K562 (cell line): ENCODE measurements around the gene EXOSC1. TPM values are rescaled to one million over a fixed set of nuclear protein-coding genes. Genes with fewer than 3 reads are reported as not detected.

Experiments used
- ATF7 ChIP-seq: fragments of 450-650 bp; IDR thresholded peaks from 2 replicates; pipeline ENCODE4 v1.7.1; 2014; ENCODE audit warnings: mild to moderate bottlenecking, moderate library complexity
- CXXC5 ChIP-seq: fragments of 250-450 bp; sonication (Bioruptor Pico); IDR thresholded peaks from 2 replicates; pipeline ENCODE4 v1.8.0; 2022; ENCODE audit warnings: inconsistent platforms, mild to moderate bottlenecking, moderate library complexity
- ELF1 ChIP-seq: fragments of 200-800 bp; sonication (Bioruptor generic); IDR thresholded peaks from 2 replicates; pipeline ENCODE4 v1.6.1; 2016; ENCODE audit warnings: missing genetic modification characterization, missing compliant biosample characterization
- ELF2 ChIP-seq: fragments of 250-450 bp; sonication (Bioruptor Pico); IDR thresholded peaks from 2 replicates; pipeline ENCODE4 v1.5.0; 2021; ENCODE audit warnings: mild to moderate bottlenecking
- ESRRA ChIP-seq: fragments of 450-650 bp; IDR thresholded peaks from 2 replicates; pipeline ENCODE4 v1.6.1; 2014; ENCODE audit warnings: low read depth, mild to moderate bottlenecking, moderate library complexity, borderline replicate concordance
- GABPA ChIP-seq: fragments of 200-800 bp; sonication (Bioruptor generic); conservative IDR thresholded peaks from 2 replicates; pipeline ENCODE4 v1.6.1; 2016; ENCODE audit warnings: low read depth, missing genetic modification characterization, missing compliant biosample characterization
- HCFC1 ChIP-seq: IDR thresholded peaks from 2 replicates; pipeline ENCODE4 v1.6.1; 2012; ENCODE audit warnings: low read depth, low read length, improper control_type of control experiment
- HNRNPH1 ChIP-seq: fragments of 200-400 bp; formaldehyde crosslinking; optimal IDR thresholded peaks from 2 replicates; pipeline ENCODE3; 2017; ENCODE audit warnings: low read depth, mild to moderate bottlenecking, low read length, moderate library complexity
- ILK ChIP-seq: fragments of 450-650 bp; IDR thresholded peaks from 2 replicates; pipeline ENCODE4 v1.6.1; 2016; ENCODE audit warnings: missing genetic modification characterization, low read depth, mild to moderate bottlenecking, missing compliant biosample characterization, moderate library complexity, borderline replicate concordance
- L3MBTL2 ChIP-seq: fragments of 450-650 bp; IDR thresholded peaks from 2 replicates; pipeline ENCODE4 v1.6.1; 2016; ENCODE audit warnings: mild to moderate bottlenecking, moderate library complexity
- MYBL2 ChIP-seq, 2 experiments: fragments of 450-650 bp in 1 of 2; sonication (generic) in 1 of 2; formaldehyde crosslinking in 1 of 2; IDR thresholded peaks; 2 replicates each; pipeline versions ENCODE4 v1.6.1 to v1.8.1; 2017 to 2022; ENCODE audit warnings: borderline replicate concordance in 1 of 2, inconsistent platforms in 1 of 2, low read depth in 1 of 2, mild to moderate bottlenecking in 1 of 2, missing genetic modification reagents in 1 of 2, moderate library complexity in 1 of 2
- NR2C1 ChIP-seq, 2 experiments: fragments of 450-650 bp; IDR thresholded peaks; 2 replicates each; pipeline ENCODE4 v1.6.1; 2017; ENCODE audit warnings: mild to moderate bottlenecking in 2 of 2, antibody characterized with exemption in 1 of 2, inconsistent platforms in 1 of 2, missing compliant biosample characterization in 1 of 2, missing genetic modification characterization in 1 of 2
- PATZ1 ChIP-seq: fragments of 250-450 bp; sonication (Bioruptor Pico); IDR thresholded peaks from 2 replicates; pipeline ENCODE4 v1.5.0; 2020; ENCODE audit warnings: mild to moderate bottlenecking, borderline replicate concordance
- PURB ChIP-seq: sonication (generic); formaldehyde crosslinking; IDR thresholded peaks from 2 replicates; pipeline ENCODE4 v1.9.0; 2021; ENCODE audit warnings: low read depth, mild to moderate bottlenecking, missing genetic modification reagents
- RB1 ChIP-seq: fragments of 450-650 bp; IDR thresholded peaks from 2 replicates; pipeline ENCODE4 v1.6.1; 2017; ENCODE audit warnings: low read depth, mild to moderate bottlenecking
- SAFB ChIP-seq: fragments of 200-400 bp; formaldehyde crosslinking; IDR thresholded peaks from 2 replicates; pipeline ENCODE4 v1.6.1; 2017; ENCODE audit warnings: low read depth, low read length, borderline replicate concordance
- SMAD3 ChIP-seq: fragments of 450-650 bp; formaldehyde crosslinking; conservative IDR thresholded peaks from 2 replicates; pipeline ENCODE4 v1.4.0; 2020; ENCODE audit warnings: mild to moderate bottlenecking
- SMAD4 ChIP-seq: fragments of 250-450 bp; sonication (Bioruptor Pico); conservative IDR thresholded peaks from 2 replicates; pipeline ENCODE4 v1.8.0; 2021; ENCODE audit warnings: inconsistent platforms, mild to moderate bottlenecking, moderate library complexity
- SP1 ChIP-seq: sonication (generic); formaldehyde crosslinking; IDR thresholded peaks from 2 replicates; pipeline ENCODE4 v1.8.1; 2022; ENCODE audit warnings: mild to moderate bottlenecking, missing genetic modification reagents
- THAP7 ChIP-seq: fragments of 250-450 bp; sonication (Bioruptor Pico); IDR thresholded peaks from 2 replicates; pipeline ENCODE4 v1.5.0; 2021
- ZNF3 ChIP-seq: fragments of 250-450 bp; sonication (Bioruptor Pico); IDR thresholded peaks from 2 replicates; pipeline ENCODE4 v1.5.0; 2021; ENCODE audit warnings: mild to moderate bottlenecking, moderate library complexity
- ZNF586 ChIP-seq: fragments of 450-650 bp; formaldehyde crosslinking; conservative IDR thresholded peaks from 2 replicates; pipeline ENCODE4 v1.4.0; 2020; ENCODE audit warnings: mild to moderate bottlenecking, moderate library complexity
- polyA plus RNA-seq, 8 experiments: library from polyadenylated mRNA; depleted of rRNA in 4 of 8; stranded (reverse) in 5 of 8; unstranded in 3 of 8; fragments of >200 nt; fragmentation: Nextera tagmentation in 2 of 8; fragmentation: Illumina TruSeq in 1 of 8; extraction: Ambion mirVana in 2 of 8; extraction: Trizol in 1 of 8; gene quantifications; 2 replicates each; pipeline versions ENCODE4 v1.2.1 to v1.2.3, GENCODE V29; 2011 to 2014; ENCODE audit warnings: inconsistent platforms in 1 of 8, missing spikeins in 1 of 8
- total RNA-seq, 7 experiments: library from RNA; depleted of rRNA in 6 of 7; stranded (reverse); fragments of >200 nt in 6 of 7; fragmentation: Illumina TruSeq in 2 of 7; extraction: Trizol in 2 of 7; gene quantifications; 2 replicates each; pipeline versions ENCODE4 v1.2.1 to v1.2.3, GENCODE V29; 2011 to 2021; ENCODE audit warnings: low replicate concordance in 1 of 7
- TF ChIP-seq, protein P1 (sequence below): fragments of 250-450 bp; sonication (Bioruptor Pico); IDR thresholded peaks from 2 replicates; pipeline ENCODE4 v1.5.0; 2021; ENCODE audit warnings: mild to moderate bottlenecking, borderline replicate concordance

Gene EXOSC1
- total and polyA plus RNA-seq, 9 of the 15 experiments (the other 6 are each of a cell fraction or from before 2014, with no cell fraction given), result 44.3 to 117 (median 67.0) TPM

DNA sequence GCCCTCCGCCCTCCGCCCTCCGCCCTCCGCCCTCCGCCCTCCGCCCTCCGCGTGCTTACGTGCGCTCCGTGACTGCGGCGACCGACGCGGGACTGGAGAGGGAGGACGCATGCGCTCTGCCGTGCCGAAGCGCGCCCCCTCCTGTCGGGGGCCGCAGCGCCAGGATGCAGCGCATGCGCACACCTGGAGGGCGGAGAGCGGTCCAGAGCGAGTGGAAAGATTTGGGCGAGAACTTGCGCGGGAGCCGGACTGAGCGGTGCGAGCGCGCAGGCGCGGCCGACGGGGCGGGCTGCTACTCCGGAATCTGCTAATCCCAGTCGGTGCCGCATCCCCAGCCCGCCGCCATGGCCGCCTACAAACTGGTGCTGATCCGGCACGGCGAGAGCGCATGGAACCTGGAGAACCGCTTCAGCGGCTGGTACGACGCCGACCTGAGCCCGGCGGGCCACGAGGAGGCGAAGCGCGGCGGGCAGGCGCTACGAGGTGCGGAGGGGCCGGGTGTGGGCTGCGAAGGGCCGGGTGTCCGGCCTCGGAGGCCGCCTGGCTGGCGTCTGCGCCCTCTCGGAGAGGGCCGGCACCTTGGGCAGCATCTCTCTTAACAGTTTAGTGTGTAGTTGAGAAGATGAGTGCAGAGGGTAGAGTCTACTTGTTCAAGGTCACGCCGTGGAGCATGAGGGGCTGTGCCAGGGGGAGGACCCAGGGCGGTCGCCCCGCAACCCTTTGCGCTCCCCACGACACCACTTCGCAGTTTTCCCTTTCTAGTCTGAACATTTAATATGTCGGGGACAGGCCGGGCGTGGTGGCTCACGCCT is 19.6 kb downstream of the EXOSC1 start, which contains the start of gene PGAM1 (continued):
- TF ChIP-seq THAP7 (CRISPR knock-in tag), result no peak
- no peak for TF ChIP-seq MYBL2 (IDR thresholded peaks at IDR 0.05; ENCODE audit: low read depth)
- TF ChIP-seq MYBL2 (CRISPR knock-in tag; IDR thresholded peaks at IDR 0.05; ENCODE audit: borderline replicate concordance), result no peak
- TF ChIP-seq ELF1, result no peak
- no peak for TF ChIP-seq PATZ1
- no peak for TF ChIP-seq SAFB
- TF ChIP-seq CXXC5 (CRISPR knock-in tag), result peak; percentile 63
- no peak for TF ChIP-seq HNRNPH1
- peak; percentile 62; the same call in 1 of the 2 replicates for TF ChIP-seq RB1
- TF ChIP-seq ZNF3 (CRISPR knock-in tag), result no peak
- no peak for TF ChIP-seq ELF2 (CRISPR knock-in tag)
- 0 out of 2 replicates have a peak, but pooled peaks have one; percentile 56 for TF ChIP-seq ATF7
- TF ChIP-seq, protein P1, sequence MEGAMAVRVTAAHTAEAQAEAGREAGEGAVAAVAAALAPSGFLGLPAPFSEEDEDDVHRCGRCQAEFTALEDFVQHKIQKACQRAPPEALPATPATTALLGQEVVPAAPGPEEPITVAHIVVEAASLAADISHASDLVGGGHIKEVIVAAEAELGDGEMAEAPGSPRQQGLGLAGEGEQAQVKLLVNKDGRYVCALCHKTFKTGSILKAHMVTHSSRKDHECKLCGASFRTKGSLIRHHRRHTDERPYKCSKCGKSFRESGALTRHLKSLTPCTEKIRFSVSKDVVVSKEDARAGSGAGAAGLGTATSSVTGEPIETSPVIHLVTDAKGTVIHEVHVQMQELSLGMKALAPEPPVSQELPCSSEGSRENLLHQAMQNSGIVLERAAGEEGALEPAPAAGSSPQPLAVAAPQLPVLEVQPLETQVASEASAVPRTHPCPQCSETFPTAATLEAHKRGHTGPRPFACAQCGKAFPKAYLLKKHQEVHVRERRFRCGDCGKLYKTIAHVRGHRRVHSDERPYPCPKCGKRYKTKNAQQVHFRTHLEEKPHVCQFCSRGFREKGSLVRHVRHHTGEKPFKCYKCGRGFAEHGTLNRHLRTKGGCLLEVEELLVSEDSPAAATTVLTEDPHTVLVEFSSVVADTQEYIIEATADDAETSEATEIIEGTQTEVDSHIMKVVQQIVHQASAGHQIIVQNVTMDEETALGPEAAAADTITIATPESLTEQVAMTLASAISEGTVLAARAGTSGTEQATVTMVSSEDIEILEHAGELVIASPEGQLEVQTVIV, result no peak
- TF ChIP-seq ESRRA, result peak; percentile 58
- TF ChIP-seq HCFC1, result peak; percentile 66
- TF ChIP-seq L3MBTL2, result peak; percentile 65
- TF ChIP-seq ILK (tag), result no peak
- TF ChIP-seq SMAD4, result 0 out of 2 replicates have a peak, but pooled peaks have one; percentile 29
- peak; percentile 40; the same call in 1 of the 2 replicates for TF ChIP-seq GABPA
- no peak for TF ChIP-seq SMAD3 (CRISPR knock-in tag)
- TF ChIP-seq NR2C1 (IDR thresholded peaks at IDR 0.05), result peak; percentile 96
- peak; percentile 93 for TF ChIP-seq NR2C1 (tag; IDR thresholded peaks at IDR 0.05)
- TF ChIP-seq ZNF586 (CRISPR knock-in tag), result no peak
- TF ChIP-seq PURB (CRISPR knock-in tag), result no peak
- peak; percentile 60; the same call in 1 of the 2 replicates for TF ChIP-seq SP1 (CRISPR knock-in tag)
